Measurements from ENCODE around the gene PUS1. TPM values are rescaled to one million over a fixed set of nuclear protein-coding genes. Genes with fewer than 3 reads are reported as not detected.
A peak's percentile ranks its signal among the peaks of the same experiment; 100 is the strongest.

PUS1 gene
- total and polyA plus RNA-seq, 9 of the 15 experiments (the other 6 are each of a cell fraction or from before 2014, with no cell fraction given), result 1.9 to 90.8 (median 30.0) TPM

DNA sequence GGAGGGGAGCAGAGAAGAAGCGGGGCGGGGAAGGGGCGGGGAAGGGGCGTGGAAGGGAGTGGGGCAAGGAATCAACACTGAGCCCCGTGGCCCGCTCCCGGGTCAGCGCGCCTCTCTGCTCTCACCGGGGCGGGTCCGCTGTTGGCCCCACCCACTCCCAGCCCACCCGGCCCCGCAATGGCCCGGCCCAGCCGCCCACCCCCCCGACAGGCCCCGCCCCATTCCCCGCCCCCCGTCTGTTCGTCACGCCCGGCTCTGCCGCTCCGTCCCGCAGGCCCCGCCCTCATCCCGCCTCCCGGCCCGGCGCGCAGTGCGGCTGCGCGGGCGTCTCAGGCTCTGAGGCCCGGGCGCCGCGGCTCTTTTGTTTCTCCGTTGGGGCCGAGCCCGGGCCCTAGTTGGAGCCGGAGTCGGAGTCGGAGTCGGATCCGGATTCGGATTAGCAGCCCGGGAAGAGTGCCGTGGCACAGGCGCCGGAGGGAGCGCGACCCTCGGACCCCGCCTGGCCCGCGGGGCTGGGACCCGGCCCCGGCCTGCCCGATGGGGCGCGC is 34.7 kb upstream of the PUS1 start, which contains the start of gene ULK1 (continued):
- TF ChIP-seq CGGBP1 (CRISPR knock-in tag; IDR thresholded peaks at IDR 0.05) (no peak), ZNF707 (CRISPR knock-in tag; conservative IDR thresholded peaks at IDR 0.05) (no peak), KAT8 (IDR thresholded peaks at IDR 0.05; ENCODE audit: low read depth) (no peak), POLR2A (conservative IDR thresholded peaks at IDR 0.05) (peak; percentile 78), ZBTB11 (CRISPR knock-in tag; IDR thresholded peaks at IDR 0.05) (peak in 1 of 3 experiments; percentile 89; a peak in 2 of 6 replicates), ZNF699 (CRISPR knock-in tag; IDR thresholded peaks at IDR 0.05; ENCODE audit: insufficient replicate concordance) (no peak), TRIM24 (IDR thresholded peaks at IDR 0.05) (no peak), NEUROD1 (IDR thresholded peaks at IDR 0.05; ENCODE audit: borderline replicate concordance, low read depth, low read length, partially characterized antibody) (no peak), NR4A1 (CRISPR knock-in tag; IDR thresholded peaks at IDR 0.05) (no peak), NR4A1 (tag; IDR thresholded peaks at IDR 0.05) (no peak), ZNF644 (tag; IDR thresholded peaks at IDR 0.05; ENCODE audit: low read depth) (no peak), NCOA6 (IDR thresholded peaks at IDR 0.05) (no peak), ZBED1 (IDR thresholded peaks at IDR 0.05) (no peak), PCBP1 (IDR thresholded peaks at IDR 0.05; ENCODE audit: low read depth, low read length, poor library complexity, severe bottlenecking) (peak; percentile 57), ZNF316 (IDR thresholded peaks at IDR 0.05) (no peak), GABPB2 (CRISPR knock-in tag; conservative IDR thresholded peaks at IDR 0.05) (no peak), CBFA2T2 (conservative IDR thresholded peaks at IDR 0.05) (no peak), DDX20 (tag; IDR thresholded peaks at IDR 0.05; ENCODE audit: low read depth) (no peak), TAF7 (tag; IDR thresholded peaks at IDR 0.05) (no peak), RBFOX2 (IDR thresholded peaks at IDR 0.05; ENCODE audit: low read depth, low read length) (peak; percentile 84), BRF1 (IDR thresholded peaks at IDR 0.05; ENCODE audit: borderline replicate concordance, extremely low read depth, insufficient read length) (no peak), NFE2 (IDR thresholded peaks at IDR 0.05; ENCODE audit: low read depth) (no peak), SUPT5H (IDR thresholded peaks at IDR 0.05) (peak; percentile 55)
- TF ChIP-seq, protein P1, sequence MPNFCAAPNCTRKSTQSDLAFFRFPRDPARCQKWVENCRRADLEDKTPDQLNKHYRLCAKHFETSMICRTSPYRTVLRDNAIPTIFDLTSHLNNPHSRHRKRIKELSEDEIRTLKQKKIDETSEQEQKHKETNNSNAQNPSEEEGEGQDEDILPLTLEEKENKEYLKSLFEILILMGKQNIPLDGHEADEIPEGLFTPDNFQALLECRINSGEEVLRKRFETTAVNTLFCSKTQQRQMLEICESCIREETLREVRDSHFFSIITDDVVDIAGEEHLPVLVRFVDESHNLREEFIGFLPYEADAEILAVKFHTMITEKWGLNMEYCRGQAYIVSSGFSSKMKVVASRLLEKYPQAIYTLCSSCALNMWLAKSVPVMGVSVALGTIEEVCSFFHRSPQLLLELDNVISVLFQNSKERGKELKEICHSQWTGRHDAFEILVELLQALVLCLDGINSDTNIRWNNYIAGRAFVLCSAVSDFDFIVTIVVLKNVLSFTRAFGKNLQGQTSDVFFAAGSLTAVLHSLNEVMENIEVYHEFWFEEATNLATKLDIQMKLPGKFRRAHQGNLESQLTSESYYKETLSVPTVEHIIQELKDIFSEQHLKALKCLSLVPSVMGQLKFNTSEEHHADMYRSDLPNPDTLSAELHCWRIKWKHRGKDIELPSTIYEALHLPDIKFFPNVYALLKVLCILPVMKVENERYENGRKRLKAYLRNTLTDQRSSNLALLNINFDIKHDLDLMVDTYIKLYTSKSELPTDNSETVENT (CRISPR knock-in tag; IDR thresholded peaks at IDR 0.05), result peak; percentile 50; the same call in 1 of the 2 replicates
